GM13976 (cell line): Measurements from ENCODE around the gene PAPPA.

Experiments used
- DNase-seq: peaks from one replicate; pipeline ENCODE4 v3.0.0; 2012; ENCODE audit warnings: low spot score
- CTCF ChIP-seq: IDR thresholded peaks from 2 replicates; pipeline ENCODE4 v1.5.1; 2012; ENCODE audit warnings: borderline replicate concordance, mild to moderate bottlenecking; ENCODE audit not compliant: insufficient read depth; ENCODE audit errors: extremely low read depth, missing control alignments, control extremely low read depth
- in situ Hi-C: fragments of 300-500 bp; cut with MboI; formaldehyde crosslinking; loops from one replicate; pipeline ENCODE4 v1.12.0; 2022; ENCODE audit warnings: low sequenced_read_pairs, mixed read lengths, inconsistent platforms; ENCODE audit not compliant: unreplicated experiment

The PAPPA gene

GRCh38 chr9:116327701-116328405 lies 174.3 kb downstream of the PAPPA start:
- no peak for DNase-seq
- no peak for TF ChIP-seq CTCF
- in situ Hi-C loops: no loop called here

- in situ Hi-C loops: no loop called here
Observed at GRCh38 chr9:116329470-116329869, 175.9 kb downstream of the PAPPA start.

GRCh38 chr9:116331241-116331640 lies 177.7 kb downstream of the PAPPA start:
- no peak for DNase-seq
- no peak for TF ChIP-seq CTCF
- in situ Hi-C loops: no loop called here

More at GRCh38 chr9:116329470-116329869, 175.9 kb downstream of the PAPPA start:
- no peak for TF ChIP-seq CTCF
- no peak for DNase-seq

- DNase-seq: no peak
- no peak for TF ChIP-seq CTCF
- in situ Hi-C loops: no loop called here
Observed at GRCh38 chr9:116332090-116332489, 178.5 kb downstream of the PAPPA start.

- TF ChIP-seq CTCF: no peak
- no peak for DNase-seq
- in situ Hi-C loops: no loop called here
Observed at GRCh38 chr9:116333254-116333653, 179.7 kb downstream of the PAPPA start.

- in situ Hi-C loops: no loop called here
- DNase-seq: no peak
- TF ChIP-seq CTCF: no peak
Observed at GRCh38 chr9:116334546-116335150, 181.1 kb downstream of the PAPPA start.
